Measurements from ENCODE around the gene ANKRD28. TPM values are rescaled to one million over a fixed set of nuclear protein-coding genes. Genes with fewer than 3 reads are reported as not detected.

The ANKRD28 gene
- total RNA-seq, 4 donors from 2014 or later: 25.7 to 44.7 (median 40.9) TPM

- no peak for TF ChIP-seq POLR2A (IDR thresholded peaks at IDR 0.05)
- no peak for TF ChIP-seq CTCF (IDR thresholded peaks at IDR 0.05)
- no peak overlapping the region for H3K4me3 ChIP-seq (ENCODE audit: low read depth, poor library complexity, severe bottlenecking)
- no peak for DNase-seq (ENCODE audit: low spot score in 2 of 2)
- intact Hi-C loops (cut with DNase I; ENCODE audit: low total_unique reads): no loop called here
These were observed 86.5 kb downstream of the ANKRD28 start for GRCh38 chr3:15711281-15711680.

- H3K4me3 ChIP-seq (ENCODE audit: low read depth, poor library complexity, severe bottlenecking): no peak overlapping the region
- no peak for TF ChIP-seq POLR2A (IDR thresholded peaks at IDR 0.05)
- no peak for TF ChIP-seq CTCF (IDR thresholded peaks at IDR 0.05)
- DNase-seq (ENCODE audit: low spot score in 2 of 2): no peak
- WGBS, 2 donors: 77 to 89% methylated on average over 1 of the region's 1 CpG
- intact Hi-C loops (cut with DNase I; ENCODE audit: low total_unique reads): no loop called here
These were observed 88.7 kb downstream of the ANKRD28 start for GRCh38 chr3:15708882-15709677.

GRCh38 chr3:15707779-15708178 lies 90.0 kb downstream of the ANKRD28 start:
- DNase-seq (ENCODE audit: low spot score in 2 of 2): no peak
- 91 to 100% methylated on average over 1 of the region's 1 CpG for WGBS, 2 donors
- intact Hi-C loops (cut with DNase I; ENCODE audit: low total_unique reads): no loop called here
- TF ChIP-seq POLR2A (IDR thresholded peaks at IDR 0.05) (no peak), CTCF (IDR thresholded peaks at IDR 0.05) (no peak)
- no peak overlapping the region for H3K4me3 ChIP-seq (ENCODE audit: low read depth, poor library complexity, severe bottlenecking)

- WGBS, 2 donors: 98 to 100% methylated on average over 2 of the region's 2 CpGs
- intact Hi-C loops (cut with DNase I; ENCODE audit: low total_unique reads): no loop called here
- DNase-seq (ENCODE audit: low spot score in 2 of 2): no peak
- no peak for TF ChIP-seq POLR2A (IDR thresholded peaks at IDR 0.05)
- no peak for TF ChIP-seq CTCF (IDR thresholded peaks at IDR 0.05)
- H3K4me3 ChIP-seq (ENCODE audit: low read depth, poor library complexity, severe bottlenecking): no peak overlapping the region
These were observed 94.4 kb downstream of the ANKRD28 start for GRCh38 chr3:15703346-15703745.

- 70 to 71% methylated on average over 1 of the region's 1 CpG for WGBS, 2 donors
- TF ChIP-seq CTCF (IDR thresholded peaks at IDR 0.05) (no peak), POLR2A (IDR thresholded peaks at IDR 0.05) (no peak)
- intact Hi-C loops (cut with DNase I; ENCODE audit: low total_unique reads): no loop called here
- no peak overlapping the region for H3K4me3 ChIP-seq (ENCODE audit: low read depth, poor library complexity, severe bottlenecking)
- no peak for DNase-seq (ENCODE audit: low spot score in 2 of 2)
These were observed 103.2 kb downstream of the ANKRD28 start for GRCh38 chr3:15694628-15695027.

GRCh38 chr3:15693355-15693754 lies 104.4 kb downstream of the ANKRD28 start:
- DNase-seq (ENCODE audit: low spot score in 2 of 2): no peak
- intact Hi-C loops (cut with DNase I; ENCODE audit: low total_unique reads): no loop called here
- no peak overlapping the region for H3K4me3 ChIP-seq (ENCODE audit: low read depth, poor library complexity, severe bottlenecking)
- 0 to 80% methylated on average over 1 of the region's 1 CpG for WGBS, 2 donors
- TF ChIP-seq POLR2A (IDR thresholded peaks at IDR 0.05) (no peak), CTCF (IDR thresholded peaks at IDR 0.05) (no peak)
